DND-41 (cell line): ENCODE results near the gene NCAPD2.

Source experiments
- ATAC-seq: fragments of 200-7000 bp; cut with Tn5 transposase; 3 replicates; pipeline ENCODE4 v1.9.1; 2021; ENCODE audit warnings: low read depth; ENCODE audit not compliant: insufficient read depth
- DNase-seq: peaks from one replicate; pipeline ENCODE4 v3.0.0-alpha.2; 2020
- H2AFZ ChIP-seq: 2 replicates; pipeline ENCODE4 v1.6.0; 2012; ENCODE audit warnings: low read depth, low read length
- H3K27ac ChIP-seq: 2 replicates; pipeline ENCODE4 v1.5.1; 2012; ENCODE audit warnings: low read length, inconsistent platforms
- H3K27me3 ChIP-seq: fragments of 200-600 bp; sonication (generic); 2 replicates; pipeline ENCODE4 v1.6.0; 2012; ENCODE audit warnings: low read length, mild to moderate bottlenecking, inconsistent platforms; ENCODE audit not compliant: insufficient read depth, poor library complexity
- H3K36me3 ChIP-seq: 2 replicates; pipeline ENCODE4 v1.5.1; 2012; ENCODE audit warnings: low read length, inconsistent platforms; ENCODE audit not compliant: insufficient read depth
- H3K4me1 ChIP-seq: 2 replicates; pipeline ENCODE4 v1.5.1; 2012; ENCODE audit warnings: mild to moderate bottlenecking, low read length; ENCODE audit not compliant: insufficient read depth
- H3K4me2 ChIP-seq: 2 replicates; pipeline ENCODE4 v1.6.0; 2012; ENCODE audit warnings: mild to moderate bottlenecking, moderate library complexity, low read length, inconsistent platforms; ENCODE audit not compliant: insufficient read depth
- H3K4me3 ChIP-seq, 2 experiments: fragments of 200-600 bp in 1 of 2; shearing (Covaris generic) in 1 of 2; 2 replicates each; pipeline ENCODE4 v1.5.1; 2012 to 2016; ENCODE audit warnings: inconsistent platforms in 2 of 2, low read length in 2 of 2, mild to moderate bottlenecking in 2 of 2, low read depth in 1 of 2, moderate library complexity in 1 of 2
- H3K79me2 ChIP-seq: 2 replicates; pipeline ENCODE4 v1.6.0; 2012; ENCODE audit warnings: low read length, inconsistent platforms; ENCODE audit not compliant: insufficient read depth
- H3K9ac ChIP-seq: 2 replicates; pipeline ENCODE4 v1.6.0; 2012; ENCODE audit warnings: low read depth, mild to moderate bottlenecking, inconsistent platforms, low read length, moderate library complexity
- H3K9me3 ChIP-seq: 2 replicates; pipeline ENCODE4 v1.5.1; 2012; ENCODE audit warnings: low read length, moderate library complexity, mild to moderate bottlenecking, inconsistent platforms; ENCODE audit not compliant: insufficient read depth, severe bottlenecking
- H4K20me1 ChIP-seq: 2 replicates; pipeline ENCODE4 v1.6.0; 2012; ENCODE audit warnings: low read length; ENCODE audit not compliant: insufficient read depth
- EZH2 ChIP-seq: IDR thresholded peaks from 3 replicates; pipeline ENCODE4 v1.6.1; 2012; ENCODE audit warnings: borderline replicate concordance, low read depth, mild to moderate bottlenecking, moderate library complexity, low read length, inconsistent platforms; ENCODE audit not compliant: severe bottlenecking
- TF ChIP-seq, protein P1 (sequence below): IDR thresholded peaks from 2 replicates; pipeline ENCODE4 v1.5.1; 2012; ENCODE audit warnings: borderline replicate concordance, low read length, moderate library complexity, mild to moderate bottlenecking; ENCODE audit not compliant: poor library complexity, severe bottlenecking; ENCODE audit errors: extremely low read depth

Gene NCAPD2

DNA sequence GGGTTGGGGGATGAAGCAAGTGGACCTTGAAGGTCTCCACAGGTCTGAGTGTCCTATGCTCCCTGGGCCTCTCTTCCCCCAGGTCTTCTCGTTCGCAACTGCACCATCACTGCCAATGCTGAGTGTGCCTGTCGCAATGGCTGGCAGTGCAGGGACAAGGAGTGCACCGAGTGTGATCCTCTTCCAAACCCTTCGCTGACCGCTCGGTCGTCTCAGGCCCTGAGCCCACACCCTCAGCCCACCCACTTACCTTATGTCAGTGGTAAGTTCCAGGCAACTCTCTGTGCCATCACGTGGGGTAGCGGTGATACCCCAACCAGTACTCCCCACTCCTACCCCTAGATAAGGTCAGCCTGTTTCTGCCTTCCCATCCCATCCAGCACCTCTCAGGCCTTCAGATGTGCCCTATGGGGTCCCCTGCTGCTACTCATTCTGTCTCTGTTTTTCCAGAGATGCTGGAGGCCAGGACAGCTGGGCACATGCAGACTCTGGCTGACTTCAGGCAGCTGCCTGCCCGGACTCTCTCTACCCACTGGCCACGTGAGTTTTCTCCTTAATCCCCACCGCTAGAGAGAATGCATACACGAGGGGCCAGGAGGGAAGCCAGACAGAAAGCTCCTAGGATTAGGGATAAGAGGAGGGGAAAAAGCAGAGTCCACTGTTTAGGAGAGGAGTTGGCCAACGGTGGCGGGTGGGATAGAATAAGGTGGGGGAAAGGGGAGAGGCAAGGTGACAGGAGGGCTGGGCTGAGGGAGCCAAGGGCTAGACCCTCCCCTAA lies 43.6 kb upstream of the NCAPD2 start:
- Histone ChIP-seq H3K27me3 (no peaks in the 10 kb centered on the region), H3K4me1 (peaks cover 32% of the 10 kb centered on the region), H3K36me3 (peaks cover 23% of the 10 kb centered on the region), H3K27ac (peak overlapping the region; percentile 97; the same call in 1 of the 2 replicates), H3K4me3 (peak overlapping the region in 1 of 2 experiments; percentile 78; a peak in 2 of 4 replicates), H2AFZ (no peak overlapping the region), H3K9ac (peak overlapping the region; percentile 87), H3K4me2 (peak overlapping the region; percentile 84), H4K20me1 (no peaks in the 10 kb centered on the region), H3K9me3 (no peaks in the 10 kb centered on the region), H3K79me2 (peaks cover 22% of the 10 kb centered on the region)
- no peak for DNase-seq
- no peak for ATAC-seq
- TF ChIP-seq EZH2, result no peak
- TF ChIP-seq, protein P1, sequence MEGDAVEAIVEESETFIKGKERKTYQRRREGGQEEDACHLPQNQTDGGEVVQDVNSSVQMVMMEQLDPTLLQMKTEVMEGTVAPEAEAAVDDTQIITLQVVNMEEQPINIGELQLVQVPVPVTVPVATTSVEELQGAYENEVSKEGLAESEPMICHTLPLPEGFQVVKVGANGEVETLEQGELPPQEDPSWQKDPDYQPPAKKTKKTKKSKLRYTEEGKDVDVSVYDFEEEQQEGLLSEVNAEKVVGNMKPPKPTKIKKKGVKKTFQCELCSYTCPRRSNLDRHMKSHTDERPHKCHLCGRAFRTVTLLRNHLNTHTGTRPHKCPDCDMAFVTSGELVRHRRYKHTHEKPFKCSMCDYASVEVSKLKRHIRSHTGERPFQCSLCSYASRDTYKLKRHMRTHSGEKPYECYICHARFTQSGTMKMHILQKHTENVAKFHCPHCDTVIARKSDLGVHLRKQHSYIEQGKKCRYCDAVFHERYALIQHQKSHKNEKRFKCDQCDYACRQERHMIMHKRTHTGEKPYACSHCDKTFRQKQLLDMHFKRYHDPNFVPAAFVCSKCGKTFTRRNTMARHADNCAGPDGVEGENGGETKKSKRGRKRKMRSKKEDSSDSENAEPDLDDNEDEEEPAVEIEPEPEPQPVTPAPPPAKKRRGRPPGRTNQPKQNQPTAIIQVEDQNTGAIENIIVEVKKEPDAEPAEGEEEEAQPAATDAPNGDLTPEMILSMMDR, result no peak

DNA sequence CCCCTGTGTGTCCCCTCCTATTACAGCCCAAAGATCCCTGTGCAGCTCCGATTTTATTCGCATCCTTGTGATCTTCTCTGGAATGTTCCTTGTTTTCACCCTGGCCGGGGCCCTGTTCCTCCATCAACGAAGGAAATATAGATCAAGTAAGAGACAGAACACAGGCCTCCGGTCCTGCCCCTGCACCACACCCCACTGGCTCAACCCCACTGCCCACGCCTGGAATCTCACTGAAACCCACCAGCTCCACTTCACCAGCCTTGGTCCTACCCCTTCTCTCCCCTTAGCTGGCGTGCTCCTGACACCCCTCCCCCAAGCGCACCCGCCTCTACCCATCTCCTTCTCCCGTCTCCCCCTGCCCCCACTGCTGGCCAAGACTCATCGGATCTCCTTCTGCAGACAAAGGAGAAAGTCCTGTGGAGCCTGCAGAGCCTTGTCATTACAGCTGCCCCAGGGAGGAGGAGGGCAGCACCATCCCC lies 43.0 kb upstream of the NCAPD2 start:
- Histone ChIP-seq H3K36me3 (peaks cover 24% of the 10 kb centered on the region), H4K20me1 (no peaks in the 10 kb centered on the region), H3K4me3 (peak overlapping the region; percentile 36 to 78), H3K9ac (peak overlapping the region; percentile 87), H3K27me3 (no peaks in the 10 kb centered on the region), H3K4me2 (peak overlapping the region; percentile 84), H3K79me2 (peaks cover 22% of the 10 kb centered on the region), H2AFZ (peak overlapping the region; percentile 85), H3K9me3 (no peaks in the 10 kb centered on the region), H3K27ac (peak overlapping the region; percentile 97), H3K4me1 (peaks cover 32% of the 10 kb centered on the region)
- DNase-seq, result no peak
- TF ChIP-seq EZH2, result no peak
- TF ChIP-seq, protein P1, result no peak
- ATAC-seq, result peak; percentile 5

DNA sequence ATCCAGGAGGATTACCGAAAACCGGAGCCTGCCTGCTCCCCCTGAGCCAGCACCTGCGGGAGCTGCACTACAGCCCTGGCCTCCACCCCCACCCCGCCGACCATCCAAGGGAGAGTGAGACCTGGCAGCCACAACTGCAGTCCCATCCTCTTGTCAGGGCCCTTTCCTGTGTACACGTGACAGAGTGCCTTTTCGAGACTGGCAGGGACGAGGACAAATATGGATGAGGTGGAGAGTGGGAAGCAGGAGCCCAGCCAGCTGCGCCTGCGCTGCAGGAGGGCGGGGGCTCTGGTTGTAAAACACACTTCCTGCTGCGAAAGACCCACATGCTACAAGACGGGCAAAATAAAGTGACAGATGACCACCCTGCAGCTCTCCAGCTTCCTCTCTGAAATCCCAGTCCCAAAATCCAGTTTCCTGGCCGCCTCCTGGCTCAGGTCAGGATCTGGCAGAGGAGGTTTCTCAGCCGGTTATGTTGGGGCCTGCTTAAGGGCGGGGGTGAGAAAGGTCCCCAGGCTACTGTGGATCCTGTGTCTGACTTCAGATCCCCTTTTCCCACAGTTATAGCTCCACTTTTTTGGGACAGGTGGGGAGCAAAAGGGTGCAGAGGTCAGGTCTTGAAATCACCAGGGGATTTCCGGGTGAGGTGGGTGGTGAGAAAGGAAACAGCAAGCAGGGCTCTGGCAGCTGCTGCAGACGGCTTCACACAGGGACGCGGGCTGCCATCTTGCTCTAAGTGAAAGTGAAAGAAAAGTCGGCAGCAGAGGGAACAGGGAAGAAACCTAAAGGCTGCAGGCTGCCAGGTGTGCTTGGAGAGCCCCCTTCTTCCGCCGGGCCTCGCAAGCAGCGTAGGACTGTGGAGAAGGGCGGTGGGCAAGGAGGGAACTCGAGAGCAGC lies 42.3 kb upstream of the NCAPD2 start, which contains the start of gene TAPBPL:
TSS of gene TAPBPL (plus strand) at position 695 of the 897 bp plus-strand sequence. CDS start 207 bp downstream, outside the sequence.
- Histone ChIP-seq H3K9me3 (no peaks in the 10 kb centered on the region), H3K4me2 (peak within 1 kb of the TSS; percentile 84), H3K27me3 (no peaks in the 10 kb centered on the region), H3K79me2 (peaks cover 22% of the 10 kb centered on the region), H3K4me1 (peaks cover 32% of the 10 kb centered on the region), H3K36me3 (peaks cover 24% of the 10 kb centered on the region), H4K20me1 (no peaks in the 10 kb centered on the region), H3K4me3 (peak within 1 kb of the TSS; percentile 36 to 78), H3K9ac (peak within 1 kb of the TSS; percentile 87), H2AFZ (peak within 1 kb of the TSS; percentile 85), H3K27ac (peak within 1 kb of the TSS; percentile 97)
- TF ChIP-seq, protein P1, result peak; percentile 2
- TF ChIP-seq EZH2, result no peak
- ATAC-seq, result peak; percentile 91
- peak; percentile 90 for DNase-seq
